GM18858 (cell line): ENCODE measurements around the gene MLX.
A peak's percentile ranks its signal among the peaks of the same experiment; 100 is the strongest.

Source experiments
- ATAC-seq: cut with Tn5 transposase; IDR thresholded peaks from one replicate; pipeline ENCODE4 v1.9.1; 2021; ENCODE audit not compliant: unreplicated experiment

The MLX gene

GRCh38 chr17:42566883-42567573 is at the start of gene MLX:
Gene MLX (plus strand): TSS chr17:42567100. CDS start chr17:42567125, 25 bp downstream.
- no peak for ATAC-seq

GRCh38 chr17:42517516-42517915 is 49.4 kb upstream of the MLX start:
- ATAC-seq: no peak

- ATAC-seq: no peak
Measured at GRCh38 chr17:42518046-42518754, 48.7 kb upstream of the MLX start.

- no peak for ATAC-seq
Measured at GRCh38 chr17:42518755-42519545, 48.0 kb upstream of the MLX start.

- ATAC-seq: no peak
Measured at GRCh38 chr17:42519546-42520491, 47.1 kb upstream of the MLX start.

GRCh38 chr17:42520540-42520951 is 46.4 kb upstream of the MLX start:
- no peak for ATAC-seq

- ATAC-seq: no peak
Measured at GRCh38 chr17:42521036-42521435, 45.9 kb upstream of the MLX start.

GRCh38 chr17:42521666-42522262 is 45.1 kb upstream of the MLX start:
- no peak for ATAC-seq

- no peak for ATAC-seq
Measured at GRCh38 chr17:42522263-42522790, 44.6 kb upstream of the MLX start.

- ATAC-seq: no peak
Measured at GRCh38 chr17:42522798-42523278, 44.1 kb upstream of the MLX start.

- ATAC-seq: no peak
Measured at GRCh38 chr17:42525221-42525620, 41.7 kb upstream of the MLX start.

GRCh38 chr17:42526031-42526444 is 40.9 kb upstream of the MLX start:
- ATAC-seq: no peak

- no peak for ATAC-seq
Measured at GRCh38 chr17:42527932-42528331, 39.0 kb upstream of the MLX start.

- ATAC-seq: no peak
Measured at GRCh38 chr17:42529061-42529460, 37.8 kb upstream of the MLX start.

- no peak for ATAC-seq
Measured at GRCh38 chr17:42530952-42531454, 35.9 kb upstream of the MLX start.

GRCh38 chr17:42531455-42532354 is 35.2 kb upstream of the MLX start:
- ATAC-seq: no peak

- ATAC-seq: peak; percentile 13
Measured at GRCh38 chr17:42535155-42536047, 31.5 kb upstream of the MLX start.

GRCh38 chr17:42536048-42536371 is 30.9 kb upstream of the MLX start, which contains the start of gene NAGLU:
Gene NAGLU (plus strand): TSS chr17:42536241. CDS start chr17:42536273, 32 bp downstream.
- ATAC-seq: peak; percentile 61
